OCI-M2 (cell line): ENCODE data around the gene HMX3.

Experiments used
- DNase-seq: peaks from one replicate; lab custom pipeline; 2025; ENCODE audit not compliant: unreplicated experiment; lab: John Stamatoyannopoulos, UW

The HMX3 gene

DNA sequence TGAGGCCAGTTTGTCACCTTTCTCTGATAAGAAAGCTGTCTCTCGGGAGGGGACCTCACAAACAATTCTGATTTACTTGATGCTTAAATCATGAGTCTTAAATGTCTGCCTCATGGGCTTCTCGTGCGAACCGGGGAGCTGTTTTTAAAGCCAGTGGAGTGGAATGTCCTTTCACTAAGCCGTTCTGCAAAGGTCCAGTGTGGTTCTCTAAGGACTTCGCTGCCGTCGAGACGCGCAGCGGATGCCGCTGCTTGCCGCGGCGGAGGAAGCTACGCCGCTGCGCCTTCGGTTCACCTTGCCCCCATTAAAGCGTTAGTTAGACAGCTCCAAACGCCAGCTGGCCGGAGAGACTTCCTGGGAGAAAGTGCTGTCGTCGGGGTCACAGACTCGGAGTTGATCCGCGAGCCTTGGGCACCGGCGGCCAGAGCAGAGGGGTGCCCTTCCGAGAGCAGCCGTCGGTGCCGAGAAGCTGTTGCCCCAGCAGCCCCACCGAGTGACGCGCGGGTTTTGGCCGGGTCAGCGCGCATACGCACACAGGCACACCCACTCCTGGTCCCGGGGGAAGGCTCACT is 1.3 kb upstream of the HMX3 start:
- DNase-seq, result no peak

DNA sequence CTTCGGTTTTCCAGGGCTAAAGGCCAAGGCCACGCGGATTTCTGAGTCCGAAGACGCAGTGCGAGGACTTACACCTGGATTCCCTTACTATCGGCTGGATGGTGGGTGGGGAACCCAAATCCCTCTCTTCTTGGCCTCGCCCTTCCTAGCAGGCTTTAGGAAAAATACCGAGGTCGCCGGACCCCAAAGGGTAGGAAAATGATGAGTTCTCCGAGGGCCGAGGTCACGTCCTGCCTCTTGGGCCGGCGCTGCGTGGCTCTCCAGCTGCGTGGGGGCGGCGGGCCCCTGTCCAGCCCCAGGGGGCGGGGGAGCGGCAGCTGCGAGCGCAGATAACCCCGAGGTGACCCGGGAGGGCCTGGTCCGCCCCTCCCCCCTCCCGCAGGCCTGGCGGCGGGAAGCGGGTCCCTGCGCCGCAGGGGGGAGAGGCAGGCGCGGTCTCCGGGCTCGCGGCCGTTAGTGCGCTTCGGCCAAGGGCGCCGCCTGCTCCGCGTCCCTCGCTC is 805 bp upstream of the HMX3 start:
- DNase-seq, result no peak

GRCh38 chr10:123136221-123136805 is 543 bp downstream of the HMX3 start:
- DNase-seq, result no peak

DNA sequence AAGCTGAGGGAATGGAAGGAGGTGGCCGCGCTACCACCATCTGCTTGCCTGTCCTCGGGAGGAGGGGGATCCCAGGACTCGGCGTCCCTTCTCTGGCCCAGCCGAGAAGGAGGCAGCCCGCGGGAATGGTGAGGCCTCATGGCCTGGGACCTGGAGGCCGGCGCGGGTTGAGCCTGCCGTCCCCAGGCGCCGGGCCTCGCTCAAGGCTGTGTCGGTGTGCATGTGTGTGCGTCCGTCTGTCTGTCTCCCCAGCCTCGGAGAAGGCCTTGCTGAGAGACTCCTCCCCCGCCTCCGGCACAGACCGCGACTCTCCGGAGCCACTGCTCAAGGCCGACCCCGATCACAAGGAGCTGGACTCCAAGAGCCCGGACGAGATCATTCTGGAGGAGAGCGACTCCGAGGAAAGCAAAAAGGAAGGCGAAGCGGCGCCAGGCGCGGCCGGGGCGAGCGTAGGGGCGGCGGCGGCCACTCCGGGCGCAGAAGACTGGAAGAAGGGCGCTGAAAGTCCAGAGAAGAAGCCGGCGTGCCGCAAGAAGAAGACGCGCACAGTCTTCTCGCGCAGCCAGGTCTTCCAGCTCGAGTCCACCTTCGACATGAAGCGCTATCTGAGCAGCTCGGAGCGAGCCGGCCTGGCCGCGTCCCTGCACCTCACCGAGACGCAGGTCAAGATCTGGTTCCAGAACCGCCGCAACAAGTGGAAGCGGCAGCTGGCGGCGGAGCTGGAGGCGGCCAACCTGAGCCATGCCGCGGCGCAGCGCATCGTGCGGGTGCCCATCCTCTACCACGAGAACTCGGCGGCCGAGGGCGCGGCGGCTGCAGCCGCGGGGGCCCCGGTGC is 1.3 kb downstream of the HMX3 start:
- DNase-seq, result no peak

- no peak for DNase-seq
Measured at GRCh38 chr10:123139165-123139520, 3.4 kb downstream of the HMX3 start.

- no peak for DNase-seq
Measured at GRCh38 chr10:123139521-123140163, 3.9 kb downstream of the HMX3 start.

DNA sequence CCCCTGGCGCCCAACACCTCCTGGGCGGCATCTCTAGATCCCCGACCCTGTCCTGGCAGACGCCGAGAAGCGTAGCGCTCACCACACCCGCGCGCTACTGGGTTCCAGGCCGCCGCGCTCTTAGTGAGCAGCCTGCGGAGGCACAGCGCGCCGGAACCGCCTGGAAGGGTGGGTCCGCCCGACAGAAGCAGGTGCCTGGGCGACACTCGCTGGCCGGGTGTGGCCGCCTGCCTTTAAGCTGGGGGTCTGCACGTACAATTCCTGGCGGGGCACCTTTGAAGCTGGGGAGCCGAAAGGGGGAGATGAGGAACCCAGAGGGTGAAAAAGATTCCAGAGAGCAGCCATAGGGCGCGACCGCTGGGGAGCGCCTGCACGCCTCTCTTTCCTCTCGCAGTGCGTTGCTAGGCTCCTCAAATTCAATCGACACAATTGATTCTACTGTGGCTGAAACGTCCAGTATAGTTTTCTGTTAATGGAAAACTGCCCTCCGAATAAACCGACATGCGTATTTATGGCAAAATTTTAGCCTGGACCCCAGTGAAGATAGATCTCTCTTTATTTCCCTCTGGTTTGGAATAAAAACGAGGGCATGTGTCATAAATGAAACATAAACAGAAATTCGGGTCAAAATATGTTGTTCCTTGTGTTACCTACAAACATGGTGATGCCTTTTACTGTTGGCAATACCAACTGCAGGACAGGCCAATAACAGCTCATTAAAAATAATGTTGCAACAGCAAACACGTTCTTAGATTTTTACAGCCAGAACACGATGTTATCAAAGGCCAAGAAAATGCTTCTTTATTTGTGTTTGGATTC is 4.6 kb downstream of the HMX3 start:
- no peak for DNase-seq

DNA sequence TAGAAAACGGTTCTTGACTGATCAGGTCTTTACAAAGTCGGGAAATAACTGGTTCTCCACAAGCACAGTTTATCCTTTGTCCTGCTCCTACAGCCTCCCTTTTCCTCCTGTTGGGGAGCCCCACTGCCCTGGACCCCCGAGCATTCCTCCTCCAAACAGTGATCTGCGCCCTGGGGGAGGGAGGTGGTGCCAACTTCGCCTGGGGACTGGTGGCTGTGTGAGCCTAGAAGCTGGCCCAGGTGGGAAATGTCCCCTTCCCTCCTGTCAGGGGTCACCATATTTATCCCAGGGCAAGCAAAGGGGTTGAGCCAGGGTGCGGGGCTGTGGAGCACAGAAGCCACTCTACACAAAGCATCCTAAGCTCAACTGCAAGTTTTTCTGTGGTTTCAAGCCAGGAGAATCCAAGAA is 5.2 kb downstream of the HMX3 start:
- no peak for DNase-seq

DNA sequence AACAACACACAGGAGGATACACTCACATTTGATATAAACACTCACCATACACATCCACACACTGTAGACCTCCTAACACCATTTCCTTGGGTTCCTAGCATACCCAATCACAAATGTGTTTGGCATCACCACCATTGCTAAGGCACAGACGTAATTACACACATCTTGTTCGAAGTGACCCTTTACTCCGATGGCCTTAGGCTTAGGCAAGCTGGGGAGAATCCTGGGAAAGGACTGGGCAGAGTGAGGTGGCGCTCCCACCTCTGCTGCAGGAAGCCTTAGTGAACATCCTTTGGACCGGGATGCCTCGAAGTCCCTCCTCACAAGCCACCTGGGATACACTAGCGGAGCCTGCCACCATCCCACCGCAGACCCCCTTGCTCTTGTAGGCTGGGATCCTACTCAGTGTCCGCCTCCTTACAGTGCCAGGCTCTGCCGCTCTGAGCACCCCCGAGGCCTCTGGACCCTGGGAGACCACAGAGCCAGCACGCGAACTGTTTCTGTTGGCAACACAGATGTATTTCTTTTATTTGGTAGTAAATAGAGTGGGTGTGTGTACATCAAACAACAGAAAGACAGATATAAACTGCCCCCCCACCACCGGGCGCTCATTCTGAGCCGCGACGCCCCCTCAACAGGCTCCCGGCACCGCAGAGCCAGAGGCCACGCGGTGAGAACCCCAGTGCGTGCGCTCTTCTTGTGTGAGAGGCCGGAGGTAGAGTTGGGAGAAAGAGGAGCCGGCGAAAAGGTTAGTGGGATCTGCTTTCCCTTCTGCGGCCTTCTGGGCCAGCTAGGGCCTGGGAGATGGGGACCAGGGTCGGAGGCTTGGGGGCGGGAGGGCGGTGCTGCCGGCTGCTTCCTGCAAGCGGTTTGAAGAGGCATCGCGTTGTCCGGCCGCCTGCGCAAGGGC is 6.3 kb downstream of the HMX3 start:
- DNase-seq, result no peak

- no peak for DNase-seq
Measured at GRCh38 chr10:123142701-123143161, 7.0 kb downstream of the HMX3 start.

DNA sequence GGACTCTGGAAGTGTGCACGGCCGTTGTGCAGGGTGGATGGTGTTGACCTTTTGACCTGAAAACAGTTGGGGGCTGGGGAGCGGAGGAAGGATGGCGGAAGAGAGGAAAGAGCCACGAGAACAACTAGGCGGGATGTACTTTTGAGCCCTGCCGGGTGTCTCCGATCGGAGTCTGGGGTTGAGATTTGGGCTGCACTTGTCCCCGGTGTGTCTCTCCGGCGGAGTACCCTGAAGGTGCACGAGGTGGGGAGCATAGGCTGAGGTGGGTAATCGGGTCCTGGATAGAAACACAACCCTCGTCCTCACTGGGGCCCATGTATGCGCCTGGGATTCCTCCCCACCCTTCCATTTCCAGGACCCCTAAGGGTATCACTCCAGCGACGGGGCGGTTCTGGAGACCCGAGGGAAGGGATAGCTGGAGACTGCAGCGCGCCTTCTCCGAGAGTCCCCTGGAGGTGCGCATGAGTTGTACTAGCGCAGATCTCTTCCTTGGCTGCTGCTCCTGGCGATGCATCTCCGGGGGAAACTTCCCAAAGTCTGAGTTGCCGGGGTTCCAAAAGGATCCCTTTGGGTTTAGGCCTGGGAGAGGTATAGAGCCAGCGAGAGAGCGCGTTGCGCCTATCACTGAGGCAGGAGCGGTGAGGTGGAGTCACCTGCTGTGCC is 7.5 kb downstream of the HMX3 start:
- DNase-seq, result no peak

- no peak for DNase-seq
Measured at GRCh38 chr10:123143825-123144168, 8.0 kb downstream of the HMX3 start.

- DNase-seq, result no peak
Measured at GRCh38 chr10:123144697-123145541, 9.1 kb downstream of the HMX3 start.

GRCh38 chr10:123145542-123146012 is 9.8 kb downstream of the HMX3 start:
- DNase-seq, result no peak

DNA sequence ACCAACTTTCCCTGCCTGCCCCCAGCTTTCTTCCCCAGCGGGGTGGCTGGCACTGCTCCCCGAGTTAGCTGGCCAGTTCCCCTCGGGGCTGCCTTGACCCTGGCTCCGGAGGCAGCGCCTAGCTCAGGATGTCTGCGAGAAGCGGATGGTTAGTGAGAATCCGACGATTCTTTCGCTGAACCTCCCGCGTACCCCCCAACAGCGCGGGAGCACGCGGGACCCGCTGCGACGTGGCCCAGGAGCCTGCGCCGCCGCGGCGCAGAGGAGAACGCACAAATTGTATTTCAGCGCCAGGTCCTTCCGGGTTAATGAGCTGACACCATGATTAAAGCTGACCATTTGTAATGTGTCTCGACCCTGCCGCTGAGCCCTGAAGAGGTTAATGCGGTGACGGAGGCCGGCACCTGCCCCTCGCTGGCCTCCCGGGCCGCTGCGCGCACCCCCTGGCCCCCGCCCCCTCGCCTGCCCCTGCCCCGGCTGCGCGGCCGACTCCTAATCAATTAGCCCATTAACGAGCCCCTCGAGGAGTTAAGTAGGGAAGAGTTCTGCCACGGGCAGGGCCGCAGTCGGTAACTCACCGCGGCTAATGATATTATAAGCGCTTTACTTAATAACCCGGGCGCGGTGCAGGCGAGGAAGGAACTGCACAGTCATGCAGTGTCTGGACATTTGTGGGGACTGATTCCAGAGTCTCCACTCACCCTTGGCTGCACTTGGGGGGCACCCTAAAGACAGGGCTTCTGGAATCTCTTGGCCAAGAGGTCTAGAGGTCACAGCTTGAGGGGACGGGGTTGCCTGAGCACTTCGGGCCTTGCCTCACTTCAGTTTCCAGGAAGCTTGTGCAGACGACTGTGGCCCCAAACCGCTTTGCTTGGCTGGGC is 10.5 kb downstream of the HMX3 start:
- no peak for DNase-seq

- no peak for DNase-seq
Measured at GRCh38 chr10:123146894-123147634, 11.3 kb downstream of the HMX3 start.
